Measurements from ENCODE around the gene INSRR. TPM values are rescaled to one million over a fixed set of nuclear protein-coding genes. Genes with fewer than 3 reads are reported as not detected.

The INSRR gene
- total RNA-seq, 1 experiment from 2014 or later: not detected

- no peak for DNase-seq (ENCODE audit: low read depth)
Observed at GRCh38 chr1:156834322-156834721, 24.6 kb downstream of the INSRR start.

- no peak for DNase-seq (ENCODE audit: low read depth)
Observed at GRCh38 chr1:156833603-156834002, 25.3 kb downstream of the INSRR start.

GRCh38 chr1:156832434-156832833 lies 26.5 kb downstream of the INSRR start:
- DNase-seq (ENCODE audit: low read depth): no peak

- DNase-seq (ENCODE audit: low read depth): no peak
Observed at GRCh38 chr1:156828400-156829124, 30.4 kb downstream of the INSRR start.

GRCh38 chr1:156826630-156827029 lies 32.3 kb downstream of the INSRR start:
- DNase-seq (ENCODE audit: low read depth): no peak

- peak; percentile 38 for DNase-seq (ENCODE audit: low read depth)
Observed at GRCh38 chr1:156823210-156823790, 35.6 kb downstream of the INSRR start.

- DNase-seq (ENCODE audit: low read depth): no peak
Observed at GRCh38 chr1:156822680-156823079, 36.2 kb downstream of the INSRR start.

- DNase-seq (ENCODE audit: low read depth): no peak
Observed at GRCh38 chr1:156821801-156822200, 37.1 kb downstream of the INSRR start.

GRCh38 chr1:156816561-156817328 lies 42.2 kb downstream of the INSRR start, which contains the start of gene SH2D2A:
SH2D2A (minus strand) TSS chr1:156816848; CDS start chr1:156816708, 140 bp downstream.
- peak; percentile 84 for DNase-seq (ENCODE audit: low read depth)

- DNase-seq (ENCODE audit: low read depth): no peak
Observed at GRCh38 chr1:156815961-156816422, 42.9 kb downstream of the INSRR start.

GRCh38 chr1:156815307-156815826 lies 43.5 kb downstream of the INSRR start:
- DNase-seq (ENCODE audit: low read depth): peak; percentile 81

- peak; percentile 62 for DNase-seq (ENCODE audit: low read depth)
Observed at GRCh38 chr1:156814571-156815260, 44.2 kb downstream of the INSRR start.

- no peak for DNase-seq (ENCODE audit: low read depth)
Observed at GRCh38 chr1:156813750-156814570, 45.0 kb downstream of the INSRR start.

- no peak for DNase-seq (ENCODE audit: low read depth)
Observed at GRCh38 chr1:156813298-156813697, 45.6 kb downstream of the INSRR start.

GRCh38 chr1:156812293-156812990 lies 46.5 kb downstream of the INSRR start:
- no peak for DNase-seq (ENCODE audit: low read depth)

- DNase-seq (ENCODE audit: low read depth): no peak
Observed at GRCh38 chr1:156811168-156811567, 47.7 kb downstream of the INSRR start.

GRCh38 chr1:156809711-156810366 lies 49.1 kb downstream of the INSRR start:
- DNase-seq (ENCODE audit: low read depth): no peak

GRCh38 chr1:156809281-156809680 lies 49.6 kb downstream of the INSRR start:
- DNase-seq (ENCODE audit: low read depth): no peak
